ENCODE results near the gene CCL11.

CCL11 gene

GRCh38 chr17:34257986-34258326 lies 27.6 kb upstream of the CCL11 start:
- DNase-seq = no peak

- no peak for DNase-seq
These were observed 26.4 kb upstream of the CCL11 start for GRCh38 chr17:34259146-34259545.

GRCh38 chr17:34260861-34261260 lies 24.7 kb upstream of the CCL11 start:
- DNase-seq = no peak

- DNase-seq = no peak
These were observed 23.8 kb upstream of the CCL11 start for GRCh38 chr17:34261568-34262337.

GRCh38 chr17:34265711-34266110 lies 19.8 kb upstream of the CCL11 start:
- no peak for DNase-seq

- no peak for DNase-seq
These were observed 15.6 kb upstream of the CCL11 start, which contains the start of gene CCL7 for GRCh38 chr17:34269969-34270368. Gene CCL7, plus strand, starts transcription at chr17:34270221. Its CDS starts 70 bp downstream, at chr17:34270291.

GRCh38 chr17:34275881-34276280 lies 9.7 kb upstream of the CCL11 start:
- no peak for DNase-seq

GRCh38 chr17:34276826-34277225 lies 8.7 kb upstream of the CCL11 start:
- DNase-seq = no peak

GRCh38 chr17:34283571-34283970 lies 2.0 kb upstream of the CCL11 start:
- DNase-seq = no peak

GRCh38 chr17:34287875-34288274 lies 2.3 kb downstream of the CCL11 start:
- no peak for DNase-seq

- DNase-seq = no peak
These were observed 5.0 kb downstream of the CCL11 start for GRCh38 chr17:34290586-34290985.

GRCh38 chr17:34291721-34292348 lies 6.3 kb downstream of the CCL11 start:
- DNase-seq = no peak

GRCh38 chr17:34299027-34299426 lies 13.5 kb downstream of the CCL11 start:
- DNase-seq = no peak

GRCh38 chr17:34299956-34300577 lies 14.5 kb downstream of the CCL11 start:
- DNase-seq = no peak

GRCh38 chr17:34300652-34301370 lies 15.3 kb downstream of the CCL11 start:
- DNase-seq = no peak

- DNase-seq = no peak
These were observed 16.4 kb downstream of the CCL11 start for GRCh38 chr17:34301986-34302385.

GRCh38 chr17:34302636-34303035 lies 17.1 kb downstream of the CCL11 start:
- DNase-seq = no peak

GRCh38 chr17:34303606-34304005 lies 18.1 kb downstream of the CCL11 start:
- no peak for DNase-seq

- no peak for DNase-seq
These were observed 19.5 kb downstream of the CCL11 start for GRCh38 chr17:34305061-34305460.

- no peak for DNase-seq
These were observed 20.1 kb downstream of the CCL11 start for GRCh38 chr17:34305606-34306005.

GRCh38 chr17:34306466-34306865 lies 20.9 kb downstream of the CCL11 start:
- no peak for DNase-seq

GRCh38 chr17:34307110-34307509 lies 21.6 kb downstream of the CCL11 start:
- DNase-seq = no peak

GRCh38 chr17:34308371-34308770 lies 22.8 kb downstream of the CCL11 start:
- no peak for DNase-seq

- DNase-seq = no peak
These were observed 25.7 kb downstream of the CCL11 start for GRCh38 chr17:34311291-34311690.
